ENCODE measurements around the gene CACNA1C.

Gene CACNA1C

GRCh38 chr12:2654311-2654710, 601.5 kb downstream of the CACNA1C start:
- no peak for DNase-seq

GRCh38 chr12:2654741-2655140, 602.0 kb downstream of the CACNA1C start:
- DNase-seq, result no peak

DNA sequence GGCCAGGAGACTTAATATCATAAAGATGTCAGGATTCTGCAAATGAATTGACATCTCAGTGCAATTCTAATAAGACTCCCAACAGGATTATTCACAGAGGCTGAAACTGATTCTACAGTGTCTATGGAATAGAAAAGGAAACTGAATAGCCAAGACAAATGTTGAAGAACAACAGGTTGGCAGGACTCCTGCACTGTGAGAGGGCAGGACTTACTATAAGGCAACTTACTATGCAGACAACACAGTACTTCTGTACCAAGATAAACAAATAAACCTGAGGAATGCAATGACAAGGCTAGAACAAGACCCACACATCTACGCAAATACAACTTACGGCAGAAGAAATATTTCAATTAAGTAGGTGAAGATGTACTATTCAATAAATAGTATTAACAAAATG, 609.7 kb downstream of the CACNA1C start:
- DNase-seq, result no peak

GRCh38 chr12:2664721-2665577, 612.2 kb downstream of the CACNA1C start:
- no peak for DNase-seq

DNA sequence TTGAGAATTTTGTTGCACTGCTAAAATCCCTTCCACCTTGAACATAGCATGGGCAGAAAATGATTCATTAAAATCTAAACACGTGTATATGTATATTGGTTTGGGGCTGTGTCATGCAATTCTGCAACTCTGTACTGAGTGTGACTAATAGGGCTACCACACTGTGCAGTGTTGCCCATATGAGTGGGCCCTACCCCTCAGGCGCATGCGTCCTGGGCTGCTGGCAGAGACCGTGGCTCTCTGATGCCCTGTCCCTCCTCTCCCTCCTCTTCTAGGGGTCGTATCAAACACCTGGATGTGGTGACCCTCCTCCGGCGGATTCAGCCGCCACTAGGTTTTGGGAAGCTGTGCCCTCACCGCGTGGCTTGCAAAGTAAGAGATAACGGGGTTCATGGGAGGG, 613.6 kb downstream of the CACNA1C start:
- no peak for DNase-seq

DNA sequence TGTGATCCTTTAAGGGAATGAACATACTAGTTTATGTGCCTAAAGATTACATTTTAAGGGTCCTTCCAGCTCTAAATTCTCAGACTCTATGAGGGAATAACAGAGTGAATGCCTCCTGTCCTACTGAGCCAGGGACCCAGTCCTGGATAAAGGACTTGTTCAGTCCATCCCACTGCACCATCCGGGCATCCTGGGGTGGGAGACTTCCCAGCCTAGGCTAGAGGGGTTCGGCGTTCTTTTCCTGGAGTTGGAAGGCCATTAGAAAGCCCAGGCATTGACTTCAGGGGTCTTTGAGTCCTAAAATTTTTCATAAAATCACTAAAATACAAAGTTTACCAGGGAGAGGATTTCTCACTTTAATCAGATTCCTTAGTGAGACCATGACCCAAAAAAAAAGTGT, 614.1 kb downstream of the CACNA1C start:
- DNase-seq, result no peak

GRCh38 chr12:2667716-2668440, 615.1 kb downstream of the CACNA1C start:
- no peak for DNase-seq

GRCh38 chr12:2668816-2669215, 616.0 kb downstream of the CACNA1C start:
- DNase-seq, result no peak

GRCh38 chr12:2669560-2669959, 616.8 kb downstream of the CACNA1C start:
- no peak for DNase-seq

DNA sequence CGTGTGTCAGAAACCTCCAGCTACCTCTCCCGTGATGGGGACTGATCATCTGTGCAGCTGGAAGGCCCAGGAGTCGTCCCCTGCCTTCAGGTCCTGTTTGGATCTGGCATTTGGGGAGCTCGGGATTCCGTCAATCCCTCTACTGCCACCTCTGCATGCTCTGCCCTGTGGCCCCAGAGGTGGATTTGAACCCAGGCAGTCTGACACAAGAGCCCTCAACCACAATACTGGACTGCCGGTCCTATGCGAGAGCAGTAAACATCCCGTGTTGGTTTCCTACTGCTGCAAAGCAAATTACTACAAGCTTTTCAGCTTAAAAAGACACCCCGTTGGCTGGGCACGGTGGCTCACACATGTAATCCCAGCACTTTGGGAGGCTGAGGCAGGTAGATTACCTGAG, 620.1 kb downstream of the CACNA1C start:
- no peak for DNase-seq

- no peak for DNase-seq
Observed at GRCh38 chr12:2673966-2674810, 621.4 kb downstream of the CACNA1C start.

GRCh38 chr12:2675776-2676175, 623.0 kb downstream of the CACNA1C start:
- DNase-seq, result no peak

GRCh38 chr12:2677142-2677880, 624.5 kb downstream of the CACNA1C start:
- DNase-seq, result no peak

DNA sequence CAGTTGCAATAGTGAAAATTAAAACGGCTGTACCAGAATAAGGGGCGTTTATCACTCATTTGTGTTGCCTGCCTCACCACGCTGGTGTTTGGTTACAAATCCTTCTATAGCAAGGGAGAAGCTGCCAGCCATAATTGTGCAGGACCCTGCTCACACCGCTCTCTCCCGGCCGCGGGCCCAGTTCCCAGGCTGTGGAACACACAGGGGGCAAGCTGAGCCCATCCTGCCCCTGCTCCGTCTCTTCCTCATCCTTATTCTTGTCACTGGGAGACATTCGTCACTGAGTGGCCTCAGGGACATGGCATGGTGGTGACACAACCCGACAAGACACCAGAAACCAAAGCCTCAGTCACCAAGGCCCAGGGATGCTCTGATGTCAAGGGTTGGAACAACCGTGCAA, 625.6 kb downstream of the CACNA1C start:
- DNase-seq, result no peak

GRCh38 chr12:2679068-2679815, 626.5 kb downstream of the CACNA1C start:
- DNase-seq, result no peak

GRCh38 chr12:2679816-2680675, 627.3 kb downstream of the CACNA1C start:
- DNase-seq, result no peak

DNA sequence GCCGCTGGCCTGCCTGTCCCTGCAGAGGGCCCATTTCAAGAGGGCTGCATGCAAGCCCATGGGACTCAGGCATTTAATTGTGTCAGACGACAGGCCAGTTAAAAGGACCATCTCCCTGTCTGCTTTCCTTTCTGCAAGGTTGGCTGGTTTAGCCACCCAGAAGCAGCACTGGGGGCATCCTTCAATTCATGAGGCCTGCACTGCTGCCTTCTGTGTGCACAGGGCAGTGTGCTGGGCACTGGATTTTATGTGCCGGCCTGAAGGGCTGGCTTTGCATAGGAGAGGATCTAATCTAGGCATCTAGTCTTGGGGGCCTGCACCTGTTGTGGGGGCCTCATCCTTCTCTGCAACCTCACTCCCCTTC, 627.9 kb downstream of the CACNA1C start:
- DNase-seq, result no peak

- DNase-seq, result no peak
Observed at GRCh38 chr12:2681450-2682205, 628.8 kb downstream of the CACNA1C start.

DNA sequence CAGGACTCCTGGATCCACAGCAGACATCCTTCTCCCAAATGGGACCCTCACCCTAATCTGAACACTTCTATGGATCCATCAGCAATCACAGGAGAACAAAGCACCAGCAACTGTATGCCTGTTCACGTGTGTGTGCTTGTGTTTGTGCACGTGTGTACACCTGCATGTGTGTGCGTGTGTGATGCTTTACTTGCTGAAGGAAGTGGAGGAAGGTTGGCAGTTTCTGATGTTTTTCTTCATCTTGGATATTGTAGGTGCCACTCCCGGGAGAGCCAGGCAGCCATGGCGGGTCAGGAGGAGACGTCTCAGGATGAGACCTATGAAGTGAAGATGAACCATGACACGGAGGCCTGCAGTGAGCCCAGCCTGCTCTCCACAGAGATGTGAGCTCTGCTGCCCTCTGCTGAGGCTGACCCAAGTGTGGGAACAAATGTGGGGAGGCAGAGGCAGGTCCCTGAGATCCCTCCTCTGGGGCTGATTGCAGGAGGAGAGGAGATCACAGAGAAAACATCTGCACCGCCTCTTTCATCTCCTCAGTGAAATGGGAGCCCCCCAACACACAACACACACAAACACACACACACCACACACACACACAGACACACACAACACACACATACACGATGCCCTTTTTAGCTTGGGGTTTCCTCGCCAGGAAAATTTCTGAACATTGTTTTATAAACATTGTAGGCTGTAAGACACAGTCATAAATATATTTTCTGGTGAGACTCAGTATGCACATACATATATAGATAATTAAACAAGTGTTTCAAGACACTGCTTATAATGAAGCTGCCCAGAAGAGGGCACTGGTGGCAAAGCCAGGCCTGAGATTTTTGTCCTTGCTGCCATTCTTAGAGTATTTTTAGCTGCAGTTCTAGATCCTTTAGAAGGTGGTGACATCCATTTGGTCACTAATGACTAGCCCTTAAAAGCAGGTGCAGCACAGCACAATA, 629.8 kb downstream of the CACNA1C start:
- DNase-seq, result peak; percentile 18
